NCI-H524 (cell line): ENCODE data around the gene SMC1B.
"Not testable (repeated sequence)": the region's sequence is repeated elsewhere in the genome, so short reads cannot be mapped to it uniquely, and the experiment has no call there.

Experiments
- DNase-seq, 2 experiments: peaks; one replicate each; lab custom pipeline; 2025; lab: John Stamatoyannopoulos, UW

Gene SMC1B

GRCh38 chr22:45445031-45445710 lies 31.8 kb upstream of the SMC1B start:
- DNase-seq, result no peak

- DNase-seq, result no peak
Measured at GRCh38 chr22:45444168-45444567, 30.8 kb upstream of the SMC1B start.

DNA sequence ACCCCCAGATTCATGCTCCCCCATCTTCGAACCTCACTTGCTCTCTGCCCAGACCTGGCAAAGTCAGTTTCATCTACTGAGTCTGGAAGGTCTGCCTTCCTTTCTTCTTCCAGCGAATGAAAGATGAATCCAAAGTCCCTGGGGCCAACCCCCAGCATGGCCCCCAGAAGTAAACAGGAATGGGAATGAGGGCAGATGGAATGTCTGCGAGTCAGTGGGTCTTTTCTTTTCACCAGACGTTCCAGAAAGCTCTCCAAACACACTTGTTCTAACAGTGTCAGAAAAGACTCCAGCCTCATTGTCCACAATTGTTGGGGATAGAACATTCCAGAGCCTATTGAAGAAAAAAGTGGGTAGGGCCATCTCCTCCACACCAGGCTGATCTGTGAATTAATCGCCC lies 28.7 kb upstream of the SMC1B start:
- no peak for DNase-seq

GRCh38 chr22:45441138-45441537 lies 27.7 kb upstream of the SMC1B start:
- peak; percentile 86 to 88 for DNase-seq

- DNase-seq, result peak in 1 of 2 experiments; percentile 17
Measured at GRCh38 chr22:45440688-45441087, 27.3 kb upstream of the SMC1B start.

DNA sequence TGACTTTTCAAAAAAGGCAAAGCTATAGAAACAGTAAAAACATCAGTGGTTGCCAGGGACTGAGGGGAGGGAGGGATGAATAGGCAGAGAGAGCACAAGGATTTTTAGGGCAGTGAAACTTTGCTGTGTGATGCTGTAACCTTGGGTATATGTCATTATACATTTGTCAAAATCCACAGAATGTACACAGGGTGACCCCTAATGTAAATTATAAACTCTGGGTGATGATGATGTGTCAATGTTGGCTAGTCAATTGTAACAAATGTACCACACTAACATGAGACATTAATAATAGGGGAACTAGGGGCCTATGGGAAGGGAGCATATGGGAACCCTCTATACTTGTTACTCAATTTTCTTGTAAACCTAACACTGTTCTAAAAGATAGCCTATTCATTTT lies 24.9 kb upstream of the SMC1B start:
- no peak for DNase-seq

DNA sequence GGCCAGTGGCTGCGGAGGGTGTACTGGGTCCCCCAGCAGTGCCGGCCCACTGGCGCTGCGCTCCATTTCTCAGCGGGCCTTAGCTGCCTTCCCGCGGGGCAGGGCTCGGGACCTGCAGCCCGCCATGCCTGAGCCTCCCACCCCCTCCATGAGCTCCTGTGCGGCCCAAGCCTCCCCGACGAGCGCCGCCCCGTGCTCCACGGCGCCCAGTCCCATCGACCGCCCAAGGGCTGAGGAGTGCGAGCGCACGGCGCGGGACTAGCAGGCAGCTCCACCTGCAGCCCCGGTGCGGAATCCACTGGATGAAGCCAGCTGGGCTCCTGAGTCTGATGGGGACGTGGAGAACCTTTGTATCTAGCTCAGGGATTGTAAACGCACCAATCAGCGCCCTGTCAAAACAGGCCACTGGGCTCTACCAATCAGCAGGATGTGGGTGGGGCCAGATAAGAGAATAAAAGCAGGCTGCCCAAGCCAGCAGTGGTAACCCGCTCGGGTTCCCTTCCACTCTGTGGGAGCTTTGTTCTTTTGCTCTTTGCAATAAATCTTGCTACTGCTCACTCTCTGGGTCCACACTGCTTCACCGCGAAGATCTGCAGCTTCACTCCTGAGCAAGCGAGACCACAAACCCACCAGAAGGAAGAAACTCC lies 23.6 kb upstream of the SMC1B start:
- DNase-seq, result not testable (repeated sequence)

- peak; percentile 64 to 85 for DNase-seq
Measured at GRCh38 chr22:45435544-45436139, 22.2 kb upstream of the SMC1B start.

GRCh38 chr22:45434981-45435380 lies 21.6 kb upstream of the SMC1B start:
- DNase-seq, result no peak

- no peak for DNase-seq
Measured at GRCh38 chr22:45430871-45431270, 17.5 kb upstream of the SMC1B start.

DNA sequence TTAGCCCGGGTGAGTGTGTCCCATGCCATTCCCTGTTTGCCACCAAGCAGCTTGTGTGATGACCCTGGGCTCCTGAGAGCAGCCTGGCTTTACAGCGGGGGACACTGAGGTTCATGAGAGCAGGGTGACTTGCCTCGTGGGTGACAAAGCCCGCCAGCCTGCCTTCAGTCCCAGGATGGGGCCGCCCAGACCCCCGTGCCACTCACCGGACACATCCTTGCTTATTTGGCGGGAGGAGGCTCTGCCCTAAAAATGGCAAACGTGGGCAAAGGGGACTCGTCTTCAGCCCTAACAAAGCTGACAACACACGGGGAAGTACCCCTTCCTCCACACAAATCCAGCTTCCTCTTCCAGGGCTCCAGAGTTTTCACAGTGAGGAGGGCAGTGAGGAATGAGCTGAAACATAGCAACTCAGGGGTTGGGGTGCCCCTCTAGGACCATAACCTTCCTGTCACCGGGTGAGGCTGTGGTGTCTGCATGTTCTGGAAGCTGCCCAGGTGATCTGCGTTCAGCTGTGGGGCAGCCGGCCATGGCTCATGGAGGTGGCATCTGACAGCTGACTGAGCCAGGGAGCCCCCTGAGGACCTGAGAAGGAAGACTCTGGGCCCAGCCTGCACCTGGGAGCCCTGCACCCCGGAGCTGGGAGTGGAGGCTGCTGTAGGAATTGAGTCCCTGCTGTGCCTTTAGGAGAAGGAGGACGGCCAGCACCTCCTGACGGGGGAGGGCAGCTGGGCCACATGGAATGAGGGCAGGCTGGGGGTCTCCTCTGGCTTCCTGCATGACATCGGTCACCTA lies 16.8 kb upstream of the SMC1B start:
- no peak for DNase-seq

GRCh38 chr22:45429424-45429823 lies 16.0 kb upstream of the SMC1B start:
- no peak for DNase-seq

DNA sequence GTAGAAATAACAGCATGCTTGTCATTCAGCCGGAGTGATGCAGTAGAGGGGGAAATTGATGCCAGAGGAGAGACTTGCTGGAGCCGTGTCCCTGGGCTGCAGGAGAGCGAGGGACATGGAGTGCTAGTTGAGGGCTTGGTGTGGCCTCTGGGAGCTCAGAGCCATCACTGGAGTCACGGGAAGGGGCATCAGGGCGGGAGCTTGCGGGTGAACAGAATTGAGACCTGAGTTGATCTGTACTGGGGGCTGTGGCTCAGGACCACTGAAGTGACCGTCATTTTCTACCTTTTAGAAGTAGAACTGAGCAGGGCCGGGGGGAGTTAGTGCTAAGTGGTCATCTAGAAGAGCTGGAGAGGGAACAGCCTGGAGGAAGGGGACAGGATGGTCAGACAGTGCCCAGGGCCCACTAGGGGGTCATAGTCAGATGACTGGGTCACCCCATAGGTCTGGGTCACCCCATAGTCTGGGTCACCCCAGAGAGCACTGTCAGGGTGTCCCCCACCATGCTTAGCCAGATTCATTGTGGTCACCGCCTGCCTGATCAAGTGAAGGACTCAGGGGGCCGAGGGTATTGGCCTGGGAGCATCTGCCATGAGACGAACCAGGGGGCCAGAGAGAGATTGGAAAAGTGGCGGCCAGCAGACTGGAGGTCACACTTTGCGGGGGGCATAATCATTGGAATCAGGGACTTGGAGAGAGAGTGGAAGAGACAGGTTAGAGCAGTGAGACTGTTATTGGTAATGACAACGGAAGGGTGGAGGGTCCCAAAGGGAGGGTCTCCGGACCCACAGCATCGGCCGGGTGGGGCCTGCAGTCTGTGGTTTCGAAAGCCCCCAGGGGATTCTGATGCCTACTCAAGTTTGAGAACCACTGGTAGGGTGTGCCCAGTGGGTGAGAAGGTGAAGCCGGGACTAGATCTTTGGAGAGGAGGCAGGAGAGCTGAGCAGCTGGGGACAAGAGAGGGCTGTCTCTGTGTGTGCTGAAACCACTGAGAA lies 15.3 kb upstream of the SMC1B start:
- no peak for DNase-seq

DNA sequence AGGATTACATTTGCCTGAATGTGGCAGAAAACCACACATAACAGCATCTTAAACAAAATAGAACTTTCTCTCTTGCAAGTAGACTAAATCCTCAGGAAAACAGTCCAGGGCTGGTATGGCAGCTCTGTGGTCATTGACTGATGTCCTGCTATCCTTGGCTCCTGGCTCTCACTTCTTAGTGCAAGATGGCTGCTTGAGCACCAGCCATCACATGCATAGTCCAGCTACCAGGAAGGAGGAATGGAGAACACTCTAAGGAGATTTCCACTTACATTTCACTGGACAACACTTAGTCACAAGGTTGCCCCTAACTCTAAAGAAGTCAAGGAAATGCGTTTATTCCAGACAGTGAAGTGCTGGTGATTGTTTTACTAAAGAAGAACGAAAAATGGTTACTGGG lies 13.7 kb upstream of the SMC1B start:
- no peak for DNase-seq

GRCh38 chr22:45426387-45426786 lies 13.0 kb upstream of the SMC1B start:
- DNase-seq, result no peak

DNA sequence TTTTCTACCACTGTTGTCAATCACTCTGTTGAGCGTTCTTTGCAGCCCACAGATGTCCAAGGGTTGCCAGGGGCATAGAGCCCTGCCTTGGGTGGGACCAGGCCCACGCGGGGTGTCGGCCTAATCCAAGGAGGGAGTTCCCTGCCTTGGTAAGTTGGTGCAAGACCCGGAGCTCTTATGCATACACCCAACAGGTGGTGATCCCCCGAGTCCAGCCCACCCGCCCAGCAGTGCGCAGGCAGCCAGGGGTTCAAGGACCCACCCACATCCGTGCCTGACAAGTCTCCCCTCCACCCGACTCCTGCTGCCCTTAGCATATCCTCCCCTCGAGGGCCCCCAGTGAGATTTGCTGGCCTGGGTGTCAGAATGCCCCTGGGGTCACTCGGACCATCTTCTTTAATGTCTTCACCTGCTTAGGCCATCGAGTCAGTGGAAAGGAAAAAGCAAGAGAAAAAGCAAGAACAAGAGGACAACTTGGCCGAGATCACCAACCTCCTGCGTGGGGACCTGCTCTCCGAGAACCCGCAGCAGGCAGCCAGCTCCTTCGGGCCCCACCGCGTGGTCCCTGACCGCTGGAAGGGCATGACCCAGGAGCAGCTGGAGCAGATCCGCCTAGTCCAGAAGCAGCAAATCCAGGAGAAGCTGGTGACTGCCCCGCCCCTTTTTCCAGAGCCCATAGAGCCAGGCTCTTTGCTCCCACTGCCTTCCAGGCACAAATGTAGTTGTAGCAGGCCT lies 12.3 kb upstream of the SMC1B start:
- DNase-seq, result no peak

DNA sequence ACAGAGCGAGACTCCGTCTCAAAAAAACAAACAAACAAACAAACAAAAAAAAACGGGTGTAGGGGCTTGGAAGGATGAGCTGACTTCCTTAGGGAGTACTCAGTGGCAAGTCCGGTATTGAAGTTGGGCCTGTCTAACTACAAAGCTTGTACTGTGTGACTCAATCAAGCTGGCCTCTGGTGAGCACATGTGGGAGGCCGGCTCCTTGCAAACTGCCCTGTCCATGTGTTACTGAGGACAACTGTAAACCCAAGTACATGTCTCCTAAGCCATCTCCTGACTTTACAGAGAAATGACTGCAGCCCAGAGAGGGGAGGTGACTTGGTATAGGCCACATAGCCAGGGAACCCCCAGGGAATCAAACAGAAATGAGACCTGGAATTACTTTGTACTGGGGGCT lies 11.7 kb upstream of the SMC1B start:
- no peak for DNase-seq

DNA sequence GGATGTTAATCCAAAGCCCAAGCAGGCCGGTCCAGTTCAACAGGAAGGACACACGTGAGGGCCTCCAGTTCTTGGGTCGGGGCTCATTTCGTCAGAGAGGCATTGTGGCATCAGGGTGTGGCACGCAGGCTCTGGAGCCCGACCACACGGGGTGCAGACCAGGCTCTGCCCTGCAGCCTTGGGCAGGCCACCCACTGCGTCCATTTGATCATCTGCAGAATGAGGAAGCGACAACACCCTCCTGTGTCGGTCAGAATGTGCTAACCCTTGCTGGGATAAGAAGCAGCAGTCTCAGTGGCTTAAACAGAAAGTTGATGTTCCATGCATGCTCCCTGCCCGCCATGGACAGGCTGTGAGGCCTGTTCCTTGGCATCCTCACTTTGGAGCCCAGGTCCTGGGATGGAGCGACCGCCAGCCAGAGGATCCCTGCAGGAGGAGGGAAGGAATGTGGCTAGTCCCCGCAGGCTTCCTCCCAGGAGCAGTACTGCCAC lies 10.9 kb upstream of the SMC1B start:
- DNase-seq, result no peak

DNA sequence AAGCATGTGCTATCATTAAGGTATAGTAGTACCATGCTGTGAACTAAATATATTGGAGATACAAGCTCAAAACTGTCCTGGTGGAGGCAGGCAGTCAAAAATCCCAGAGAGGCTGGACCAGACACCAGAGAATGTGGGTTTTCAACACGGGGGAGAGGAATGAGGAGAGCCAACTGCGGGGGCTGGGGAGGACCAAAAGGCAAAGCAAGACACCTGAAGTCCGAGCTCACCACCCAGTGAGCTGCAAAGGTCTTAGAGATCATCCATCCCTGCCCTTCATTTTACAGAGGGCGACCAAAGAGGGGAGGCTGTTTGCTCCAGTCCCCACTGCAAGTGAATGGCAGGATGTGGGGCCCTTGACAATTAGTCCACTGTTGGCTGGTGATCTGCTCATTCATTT lies 10.1 kb upstream of the SMC1B start:
- no peak for DNase-seq

GRCh38 chr22:45422237-45422983 lies 9.0 kb upstream of the SMC1B start:
- DNase-seq, result no peak
